GM18499 (cell line): Measurements from ENCODE around the gene ZCCHC24.

ENCODE experiments used
- ATAC-seq: cut with Tn5 transposase; IDR thresholded peaks from one replicate; pipeline ENCODE4 v1.9.1; 2021; ENCODE audit warnings: moderate number of reproducible peaks; ENCODE audit not compliant: insufficient read depth, unreplicated experiment

Gene ZCCHC24

GRCh38 chr10:79352035-79352877 lies 93.2 kb downstream of the ZCCHC24 start:
- ATAC-seq: no peak

DNA sequence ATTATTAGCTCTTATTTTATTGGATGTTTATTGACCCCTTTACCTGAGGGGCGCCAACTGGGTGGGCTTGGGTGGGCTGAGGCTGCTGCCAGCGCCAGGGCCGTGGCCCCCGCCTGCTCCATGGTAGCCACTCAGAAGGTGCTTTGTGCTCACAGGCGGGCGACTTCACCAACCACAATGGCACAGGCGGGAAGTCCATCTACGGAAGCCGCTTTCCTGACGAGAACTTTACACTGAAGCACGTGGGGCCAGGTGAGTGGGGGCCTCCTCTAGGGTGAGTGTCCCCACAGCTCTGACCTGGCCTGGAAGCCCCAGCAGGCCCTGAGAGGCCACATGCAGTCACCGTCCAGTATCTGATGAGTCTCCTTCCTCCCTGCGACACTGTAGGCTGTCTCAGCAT lies 94.1 kb downstream of the ZCCHC24 start:
- ATAC-seq: no peak

- no peak for ATAC-seq
These were observed 94.8 kb downstream of the ZCCHC24 start for GRCh38 chr10:79350407-79351154.

DNA sequence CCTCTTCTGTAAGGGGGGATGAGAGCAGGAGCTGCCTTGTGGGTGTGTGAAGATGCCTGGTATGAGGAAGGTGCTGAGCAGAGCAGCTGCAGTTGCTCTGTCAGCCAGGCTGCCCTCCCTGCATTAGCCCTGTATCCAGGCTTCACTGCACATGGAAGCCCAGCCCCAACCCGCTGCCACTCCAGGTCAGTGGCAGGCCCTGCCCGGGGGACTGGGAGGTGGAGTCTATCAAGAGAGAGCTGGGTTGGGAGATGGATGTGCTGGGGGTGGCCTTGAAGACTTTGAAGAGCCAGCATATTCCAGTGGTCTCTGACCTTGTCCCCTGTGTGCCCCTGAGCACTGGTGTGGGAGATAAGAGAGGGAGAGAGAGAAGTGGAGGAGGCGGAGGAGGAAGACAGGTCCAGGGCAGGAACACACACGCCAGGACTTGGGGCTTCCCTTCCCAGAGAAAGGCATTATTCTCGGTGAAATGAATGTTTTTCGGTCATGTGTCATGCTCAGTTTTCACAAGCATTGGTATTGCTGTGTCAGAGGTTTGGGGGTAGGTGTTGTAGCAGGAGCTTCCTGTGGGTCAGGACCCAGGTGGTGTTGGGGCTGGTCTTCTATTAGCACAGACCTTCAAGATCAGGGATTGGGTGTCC lies 95.5 kb downstream of the ZCCHC24 start:
- no peak for ATAC-seq

DNA sequence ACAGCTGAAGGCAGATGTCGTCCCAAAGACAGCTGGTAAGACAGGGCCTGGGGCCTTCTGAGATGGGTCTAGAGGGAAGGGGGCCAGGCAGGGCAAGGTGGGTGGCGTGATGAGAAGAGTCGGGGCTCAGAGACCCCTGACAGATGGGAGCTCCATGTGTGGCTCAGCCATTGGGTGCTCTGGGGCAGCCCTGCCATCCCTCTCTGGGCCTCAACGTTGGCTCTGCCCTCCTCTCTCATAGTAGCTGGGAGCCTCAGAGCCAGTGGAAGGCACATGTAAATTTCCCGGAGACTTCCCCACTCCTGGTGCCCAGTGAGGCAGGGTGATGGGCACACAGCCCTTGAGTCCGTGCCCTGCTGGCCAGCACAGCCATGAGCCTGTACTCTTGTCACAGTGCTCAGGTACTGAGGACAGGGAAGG lies 96.3 kb downstream of the ZCCHC24 start:
- no peak for ATAC-seq

GRCh38 chr10:79348640-79348988 lies 96.8 kb downstream of the ZCCHC24 start:
- no peak for ATAC-seq

- peak; percentile 31 for ATAC-seq
These were observed 97.4 kb downstream of the ZCCHC24 start for GRCh38 chr10:79347894-79348639.

- peak; percentile 58 for ATAC-seq
These were observed 98.1 kb downstream of the ZCCHC24 start, which contains the start of gene PPIF for GRCh38 chr10:79347226-79347893. Gene PPIF, plus strand, starts transcription at chr10:79347469. Its CDS starts 80 bp downstream, at chr10:79347549.

- no peak for ATAC-seq
These were observed 98.8 kb downstream of the ZCCHC24 start for GRCh38 chr10:79346388-79347225.

DNA sequence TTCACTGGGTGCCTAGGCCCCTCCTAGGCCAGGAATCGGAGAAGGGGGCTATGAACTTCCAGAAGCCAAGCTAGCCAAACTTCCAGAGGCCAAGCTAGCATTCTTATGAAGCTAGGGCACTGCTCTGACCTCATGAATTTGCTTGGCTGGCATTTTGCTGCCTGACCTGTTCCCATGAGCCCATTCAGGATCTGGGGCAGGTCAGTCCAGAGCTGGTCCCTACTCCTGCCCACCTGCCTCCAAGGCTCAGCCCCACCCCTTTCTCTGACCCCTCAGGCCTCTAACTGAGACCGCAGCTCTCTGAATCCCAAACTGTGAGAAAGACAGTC lies 99.4 kb downstream of the ZCCHC24 start:
- no peak for ATAC-seq

GRCh38 chr10:79345241-79346011 lies 100.0 kb downstream of the ZCCHC24 start:
- no peak for ATAC-seq

DNA sequence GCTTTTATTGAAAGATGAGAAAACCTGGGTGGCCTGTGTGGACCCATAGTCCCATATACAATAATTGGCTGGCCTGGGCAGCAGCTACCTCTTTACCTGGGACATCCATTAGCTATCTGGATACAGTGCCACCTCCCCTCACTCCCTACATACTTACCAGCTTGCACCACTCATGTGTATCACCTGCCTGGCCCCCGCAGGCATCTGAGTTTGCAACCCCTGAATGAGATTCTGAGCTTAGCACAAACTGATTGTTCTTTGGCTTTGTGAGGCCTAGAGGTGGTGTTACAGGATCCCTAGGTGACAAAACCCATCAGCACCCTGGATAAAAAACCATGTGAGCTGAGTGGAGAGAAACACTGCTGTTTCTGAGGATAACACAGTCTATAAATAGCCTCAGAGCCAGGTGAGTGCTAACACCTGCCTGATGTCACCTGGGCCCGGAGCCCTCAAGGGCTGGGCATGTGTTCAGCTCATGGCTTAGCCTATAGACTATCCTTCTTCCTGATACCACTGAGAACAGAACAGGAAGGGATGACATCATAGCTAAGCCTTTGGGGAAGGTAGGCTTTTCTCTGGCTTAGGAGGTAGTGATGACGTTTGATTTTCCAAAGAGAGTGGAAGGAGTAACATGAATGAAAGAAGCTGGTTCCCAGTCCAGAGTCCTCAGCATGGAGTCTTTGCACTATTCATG lies 100.8 kb downstream of the ZCCHC24 start:
- no peak for ATAC-seq

DNA sequence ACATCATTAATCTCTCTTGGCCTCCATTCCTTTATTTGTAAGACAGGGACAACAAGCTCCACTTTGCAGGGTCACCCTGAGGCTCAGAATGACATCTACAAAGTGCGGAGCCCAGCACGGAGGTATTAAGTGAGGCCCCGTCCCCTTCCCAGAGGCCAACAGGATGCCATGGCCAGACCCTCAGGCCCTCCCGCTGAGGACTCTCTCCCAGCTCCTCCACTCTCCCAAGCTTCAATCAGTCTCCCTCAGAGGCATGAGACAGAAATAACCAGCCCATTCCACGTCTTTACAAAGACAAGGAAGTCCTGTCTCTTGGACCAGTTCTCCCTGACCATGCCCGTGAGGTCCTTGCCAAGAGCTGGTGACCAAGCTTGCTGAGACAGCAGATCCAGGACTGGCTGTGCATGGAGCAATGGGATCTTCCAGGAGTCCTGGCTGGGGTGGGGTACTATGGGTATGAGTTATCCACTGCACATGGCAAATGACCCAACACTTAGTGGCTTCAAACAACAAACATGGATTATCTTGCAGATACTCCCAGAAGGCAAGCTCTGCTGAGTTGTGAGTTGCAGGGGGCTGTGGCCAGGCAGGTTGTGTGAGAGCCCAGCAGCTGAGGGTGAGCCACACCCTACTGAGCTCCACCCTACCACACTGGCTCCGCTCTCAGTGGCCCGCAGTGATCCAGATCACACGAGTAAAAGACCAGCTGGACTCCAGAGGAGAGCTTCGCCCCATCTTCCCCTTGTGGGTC lies 102.4 kb downstream of the ZCCHC24 start:
- no peak for ATAC-seq

GRCh38 chr10:79342295-79342761 lies 103.1 kb downstream of the ZCCHC24 start:
- no peak for ATAC-seq

GRCh38 chr10:79340646-79341244 lies 104.7 kb downstream of the ZCCHC24 start:
- ATAC-seq: no peak

- ATAC-seq: no peak
These were observed 106.2 kb downstream of the ZCCHC24 start for GRCh38 chr10:79339266-79339665.
